ENCODE data around the gene PSPN.

Gene PSPN

DNA sequence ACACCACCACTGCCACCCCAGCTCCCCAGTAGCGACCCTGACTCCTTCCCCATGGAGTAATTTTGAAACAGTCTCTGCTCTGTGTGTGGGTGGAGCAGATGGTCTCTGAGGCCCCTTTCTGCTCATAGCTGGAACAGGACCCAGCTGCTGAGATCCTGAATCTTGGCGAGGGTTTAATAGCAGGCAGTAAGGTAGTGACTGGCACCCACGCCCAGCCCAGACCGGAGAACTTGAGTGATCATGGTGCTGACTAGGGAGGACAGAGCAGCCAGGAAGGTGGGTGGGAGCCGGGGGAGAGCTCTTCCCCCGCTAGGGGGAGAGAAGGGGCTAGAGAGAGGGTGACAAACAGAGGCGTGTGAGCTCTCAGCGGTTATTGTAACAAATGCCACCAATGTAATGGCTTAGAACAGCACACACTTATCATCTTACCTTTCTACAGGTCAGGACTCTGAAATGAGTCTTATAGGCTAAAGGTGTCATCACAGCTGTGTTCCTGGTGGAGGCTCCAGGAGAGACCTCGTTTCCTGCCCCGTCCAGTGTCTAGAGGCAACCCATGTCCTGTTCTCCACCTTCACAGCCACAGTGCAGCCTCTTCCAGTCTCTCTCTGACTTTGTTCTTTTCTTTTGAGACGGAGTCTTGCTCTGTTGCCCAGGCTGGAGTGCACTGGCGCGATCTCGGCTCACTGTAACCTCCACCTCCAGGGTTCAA is 35.1 kb downstream of the PSPN start:
- no peak for DNase-seq (ENCODE audit: low read depth, low spot score)
- H3K27ac ChIP-seq: no peak overlapping the region

DNA sequence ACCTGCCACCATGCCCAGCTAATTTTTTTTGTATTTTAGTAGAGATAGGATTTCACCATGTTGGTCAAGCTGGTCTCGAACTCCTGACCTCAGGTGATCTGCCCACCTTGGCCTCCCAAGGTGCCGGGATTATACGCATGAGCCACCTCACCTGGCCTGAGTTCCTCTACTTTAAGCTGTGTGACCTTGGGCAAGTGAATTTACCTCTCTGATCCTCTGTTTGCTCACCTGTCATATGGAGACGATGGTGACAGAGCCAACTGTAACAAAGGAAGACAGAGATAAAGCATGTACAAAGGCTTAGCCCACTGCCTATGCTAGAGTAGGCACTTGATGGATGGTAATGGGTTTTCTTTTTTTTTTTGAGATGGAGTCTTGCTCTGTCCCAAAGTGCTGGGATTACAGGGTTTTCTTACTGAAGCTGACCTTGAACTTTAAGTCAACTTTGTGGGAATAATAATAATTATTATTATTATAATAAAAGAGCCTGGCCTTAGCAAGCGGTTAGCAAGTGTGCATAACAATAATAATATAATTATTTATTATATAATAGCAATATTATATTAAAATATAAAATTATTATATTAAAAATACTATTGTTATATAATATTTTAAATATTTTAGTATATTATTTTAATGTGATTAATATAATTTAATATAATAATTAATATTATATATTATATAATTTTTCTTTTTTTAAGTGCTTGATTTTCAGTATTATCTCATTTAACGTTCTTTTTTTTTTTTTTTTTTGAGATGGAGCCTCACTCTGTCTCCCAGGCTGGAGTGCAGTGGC is 41.0 kb downstream of the PSPN start:
- H3K27ac ChIP-seq: no peak overlapping the region
- no peak for DNase-seq (ENCODE audit: low read depth, low spot score)

DNA sequence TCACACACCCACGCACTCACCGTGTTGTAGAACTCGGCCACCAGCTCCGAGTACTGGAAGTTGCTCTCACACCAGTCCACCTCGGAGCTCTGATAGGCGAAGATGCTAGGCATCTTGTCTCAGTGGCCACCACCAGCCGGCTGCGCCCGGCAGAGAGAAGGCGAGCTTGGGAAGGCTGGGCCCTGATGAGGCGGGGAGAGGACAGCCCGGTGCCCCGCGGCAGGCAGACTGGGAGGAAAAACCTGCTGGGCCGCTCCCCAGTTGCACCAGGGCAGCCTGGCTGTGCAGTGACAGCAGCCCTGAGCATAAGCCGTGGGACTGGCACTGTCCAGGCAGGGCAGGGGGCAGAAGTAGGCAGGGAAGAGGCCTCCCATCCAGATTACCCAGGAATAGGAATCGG is 42.3 kb downstream of the PSPN start, which contains the start of gene ACER1:
TSS of gene ACER1 (minus strand) at position 174 of the 400 bp plus-strand sequence. CDS start at position 113, 61 bp downstream.
- DNase-seq (ENCODE audit: low read depth, low spot score): no peak
- H3K27ac ChIP-seq: no peak within 1 kb of the TSS

GRCh38 chr19:6326815-6327214 is 48.9 kb downstream of the PSPN start:
- DNase-seq (ENCODE audit: low read depth, low spot score): no peak
- no peak overlapping the region for H3K27ac ChIP-seq

GRCh38 chr19:6325614-6326013 is 50.1 kb downstream of the PSPN start:
- H3K27ac ChIP-seq: no peak overlapping the region
- DNase-seq (ENCODE audit: low read depth, low spot score): no peak
